AG04450 (cell line): Measurements from ENCODE around the gene DMD. TPM values are rescaled to one million over a fixed set of nuclear protein-coding genes. Genes with fewer than 3 reads are reported as not detected.

Source experiments
- CTCF ChIA-PET: fragments of 300-600, 350-600 bp; formaldehyde crosslinking; extraction: SDS; loops from one replicate; lab custom pipeline; 2022; ENCODE audit warnings: antibody characterized with exemption, inconsistent platforms; lab: Charles Lee
- POLR2A ChIA-PET: fragments of 350-600 bp; formaldehyde crosslinking; extraction: SDS; loops from one replicate; lab custom pipeline; 2021; ENCODE audit warnings: antibody characterized with exemption, inconsistent platforms; lab: Yijun Ruan, JAX
- DNase-seq: peaks from one replicate; pipeline ENCODE4 v3.0.0-alpha.2; 2011; ENCODE audit warnings: low read depth, low spot score
- H3K27ac ChIP-seq: one replicate; pipeline ENCODE4 v1.5.1; 2012; ENCODE audit warnings: low read depth, low read length, control low read depth
- H3K27me3 ChIP-seq: one replicate; pipeline ENCODE4 v1.6.0; 2012; ENCODE audit warnings: low read length; ENCODE audit not compliant: control insufficient read depth, insufficient read depth
- H3K4me3 ChIP-seq: 2 replicates; pipeline ENCODE4 v1.5.1; 2011; ENCODE audit warnings: mild to moderate bottlenecking, low read depth, low read length, control low read depth
- H3K9me3 ChIP-seq: 2 replicates; pipeline ENCODE4 v1.5.1; 2012; ENCODE audit warnings: low read length; ENCODE audit not compliant: control insufficient read depth, insufficient read depth
- polyA plus RNA-seq: library from polyadenylated mRNA; depleted of rRNA; stranded (reverse); fragments of >200 nt; gene quantifications from 2 replicates; pipeline ENCODE4 v1.2.3, GENCODE V29; 2011
- TF ChIP-seq, protein P1 (sequence below): IDR thresholded peaks from 2 replicates; pipeline ENCODE4 v1.5.1; 2011; ENCODE audit warnings: low read depth, low read length, control low read depth, inconsistent platforms

Gene DMD
- polyA plus RNA-seq, 1 experiment: 7.6 TPM

GRCh38 chrX:31443654-31444053, 1767.7 kb downstream of the DMD start:
- Histone ChIP-seq H3K4me3 (no peak overlapping the region), H3K27ac (no peak overlapping the region), H3K9me3 (no peaks in the 10 kb centered on the region), H3K27me3 (no peaks in the 10 kb centered on the region)
- ChIA-PET POLR2A (no interaction called here), CTCF (no interaction called here)
- TF ChIP-seq, protein P1, sequence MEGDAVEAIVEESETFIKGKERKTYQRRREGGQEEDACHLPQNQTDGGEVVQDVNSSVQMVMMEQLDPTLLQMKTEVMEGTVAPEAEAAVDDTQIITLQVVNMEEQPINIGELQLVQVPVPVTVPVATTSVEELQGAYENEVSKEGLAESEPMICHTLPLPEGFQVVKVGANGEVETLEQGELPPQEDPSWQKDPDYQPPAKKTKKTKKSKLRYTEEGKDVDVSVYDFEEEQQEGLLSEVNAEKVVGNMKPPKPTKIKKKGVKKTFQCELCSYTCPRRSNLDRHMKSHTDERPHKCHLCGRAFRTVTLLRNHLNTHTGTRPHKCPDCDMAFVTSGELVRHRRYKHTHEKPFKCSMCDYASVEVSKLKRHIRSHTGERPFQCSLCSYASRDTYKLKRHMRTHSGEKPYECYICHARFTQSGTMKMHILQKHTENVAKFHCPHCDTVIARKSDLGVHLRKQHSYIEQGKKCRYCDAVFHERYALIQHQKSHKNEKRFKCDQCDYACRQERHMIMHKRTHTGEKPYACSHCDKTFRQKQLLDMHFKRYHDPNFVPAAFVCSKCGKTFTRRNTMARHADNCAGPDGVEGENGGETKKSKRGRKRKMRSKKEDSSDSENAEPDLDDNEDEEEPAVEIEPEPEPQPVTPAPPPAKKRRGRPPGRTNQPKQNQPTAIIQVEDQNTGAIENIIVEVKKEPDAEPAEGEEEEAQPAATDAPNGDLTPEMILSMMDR: no peak
- DNase-seq: no peak

DNA sequence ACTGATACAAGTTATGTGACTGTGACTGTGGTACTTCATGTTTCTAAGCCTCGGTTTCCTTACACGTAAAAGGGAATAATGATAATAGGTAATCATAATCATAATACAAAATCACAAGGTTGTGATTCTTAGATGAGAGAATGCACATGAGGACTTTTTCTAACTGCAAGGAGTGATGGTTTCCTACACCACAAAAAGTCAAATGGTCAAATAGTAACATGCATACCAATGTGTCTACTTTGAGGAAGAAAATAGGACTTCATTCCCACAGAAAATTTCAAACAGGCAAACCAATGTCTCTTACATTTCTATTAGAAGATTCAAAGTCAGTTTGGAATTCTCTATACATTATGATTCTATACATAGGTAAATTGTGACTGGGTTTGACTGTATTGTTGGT, 1770.8 kb downstream of the DMD start:
- H3K4me3 ChIP-seq: no peak overlapping the region
- POLR2A ChIA-PET: no interaction called here
- no peak for DNase-seq
- CTCF ChIA-PET: no interaction called here
- no peaks in the 10 kb centered on the region for H3K9me3 ChIP-seq
- H3K27me3 ChIP-seq: no peaks in the 10 kb centered on the region
- no peak overlapping the region for H3K27ac ChIP-seq
- TF ChIP-seq, protein P1: no peak

- DNase-seq: no peak
- TF ChIP-seq, protein P1: no peak
- CTCF ChIA-PET: interaction anchor here (0.7 kb wide), 1 partner anchor 13 kb away, joined by 3 read pairs; no protein-coding TSS in a partner anchor
- H3K4me3 ChIP-seq: no peak overlapping the region
- no peak overlapping the region for H3K27ac ChIP-seq
- H3K27me3 ChIP-seq: no peaks in the 10 kb centered on the region
- POLR2A ChIA-PET: no interaction called here
- no peaks in the 10 kb centered on the region for H3K9me3 ChIP-seq
These were observed 1774.9 kb downstream of the DMD start for GRCh38 chrX:31436424-31436823.

DNA sequence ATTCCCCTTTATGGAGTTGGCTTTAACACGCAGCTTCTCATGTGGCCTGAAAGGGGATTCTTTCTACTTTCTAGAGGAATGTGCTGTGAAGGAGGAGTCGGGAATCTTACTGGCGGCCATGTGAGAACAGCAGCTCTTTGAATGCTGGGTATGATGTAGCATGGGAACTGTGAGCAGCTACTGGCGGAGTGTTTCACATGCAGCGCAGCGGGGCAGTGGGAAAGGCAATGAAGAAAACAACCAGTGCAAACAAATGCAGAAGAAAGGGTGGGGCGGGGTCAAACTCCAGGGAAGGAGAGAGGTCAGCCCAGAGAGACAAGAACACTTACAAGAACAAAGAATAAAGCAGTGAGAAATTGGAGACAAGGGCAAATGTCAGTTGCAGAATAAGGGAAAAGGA, 1775.8 kb downstream of the DMD start:
- Histone ChIP-seq H3K27ac (no peak overlapping the region), H3K4me3 (no peak overlapping the region), H3K27me3 (no peaks in the 10 kb centered on the region), H3K9me3 (no peaks in the 10 kb centered on the region)
- TF ChIP-seq, protein P1: no peak
- no peak for DNase-seq
- ChIA-PET CTCF (no interaction called here), POLR2A (no interaction called here)

- ChIA-PET POLR2A (no interaction called here), CTCF (no interaction called here)
- H3K4me3 ChIP-seq: no peak overlapping the region
- no peaks in the 10 kb centered on the region for H3K9me3 ChIP-seq
- H3K27me3 ChIP-seq: no peaks in the 10 kb centered on the region
- H3K27ac ChIP-seq: no peak overlapping the region
- DNase-seq: no peak
- TF ChIP-seq, protein P1: no peak
These were observed 1777.5 kb downstream of the DMD start for GRCh38 chrX:31433856-31434255.
